Measurements from ENCODE around the gene SEMA3D.

DNA sequence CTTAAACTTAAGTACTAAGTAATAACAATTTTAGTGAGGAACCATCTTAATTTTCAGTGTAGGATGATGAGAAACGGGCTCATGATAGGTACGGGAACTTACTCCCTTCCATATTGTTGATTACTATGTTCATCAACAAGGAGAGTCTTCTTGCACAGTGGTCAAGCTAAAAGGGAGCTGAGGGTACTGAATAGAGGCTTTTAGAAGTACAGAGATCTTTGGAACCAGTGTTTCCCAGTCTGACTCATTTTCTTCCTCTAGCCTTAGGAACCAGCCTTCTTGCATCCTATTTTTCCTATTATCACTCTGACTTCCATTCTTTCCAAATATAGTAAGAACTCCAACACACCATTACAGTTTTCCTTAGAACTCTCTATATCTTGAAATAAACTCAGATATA, 17.6 kb upstream of the SEMA3D start:
- TF ChIP-seq, protein P1, sequence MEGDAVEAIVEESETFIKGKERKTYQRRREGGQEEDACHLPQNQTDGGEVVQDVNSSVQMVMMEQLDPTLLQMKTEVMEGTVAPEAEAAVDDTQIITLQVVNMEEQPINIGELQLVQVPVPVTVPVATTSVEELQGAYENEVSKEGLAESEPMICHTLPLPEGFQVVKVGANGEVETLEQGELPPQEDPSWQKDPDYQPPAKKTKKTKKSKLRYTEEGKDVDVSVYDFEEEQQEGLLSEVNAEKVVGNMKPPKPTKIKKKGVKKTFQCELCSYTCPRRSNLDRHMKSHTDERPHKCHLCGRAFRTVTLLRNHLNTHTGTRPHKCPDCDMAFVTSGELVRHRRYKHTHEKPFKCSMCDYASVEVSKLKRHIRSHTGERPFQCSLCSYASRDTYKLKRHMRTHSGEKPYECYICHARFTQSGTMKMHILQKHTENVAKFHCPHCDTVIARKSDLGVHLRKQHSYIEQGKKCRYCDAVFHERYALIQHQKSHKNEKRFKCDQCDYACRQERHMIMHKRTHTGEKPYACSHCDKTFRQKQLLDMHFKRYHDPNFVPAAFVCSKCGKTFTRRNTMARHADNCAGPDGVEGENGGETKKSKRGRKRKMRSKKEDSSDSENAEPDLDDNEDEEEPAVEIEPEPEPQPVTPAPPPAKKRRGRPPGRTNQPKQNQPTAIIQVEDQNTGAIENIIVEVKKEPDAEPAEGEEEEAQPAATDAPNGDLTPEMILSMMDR (IDR thresholded peaks at IDR 0.05) = no peak
- TF ChIP-seq POLR2A (IDR thresholded peaks at IDR 0.05) = no peak

All from breast epithelium (tissue), 3 donors.